Epithelial cell of prostate (primary cell): ENCODE results near the gene PPIL6.

Experiments used
- DNase-seq: peaks from one replicate; pipeline ENCODE4 v3.0.0-alpha.2; 2011; ENCODE audit warnings: low read depth, low spot score
- H3K27ac ChIP-seq: fragments of 450-650 bp; 2 replicates; pipeline ENCODE4 v1.5.1; 2017; ENCODE audit warnings: mild to moderate bottlenecking

PPIL6 gene

GRCh38 chr6:109440331-109441068 is at the start of gene PPIL6, which contains the start of gene SMPD2:
Gene PPIL6, minus strand, starts transcription at chr6:109440628. Its CDS starts 38 bp downstream, at chr6:109440590.
Gene SMPD2, plus strand, starts transcription at chr6:109440724. Its CDS starts 398 bp downstream, at chr6:109441122.
- DNase-seq: no peak
- peak within 1 kb of the TSS; percentile 51 for H3K27ac ChIP-seq

GRCh38 chr6:109488001-109488400 is 47.6 kb upstream of the PPIL6 start:
- no peak for DNase-seq

GRCh38 chr6:109486068-109486467 is 45.6 kb upstream of the PPIL6 start:
- peak; percentile 84 for DNase-seq
- peak overlapping the region; percentile 55 for H3K27ac ChIP-seq

More at GRCh38 chr6:109488001-109488400, 47.6 kb upstream of the PPIL6 start:
- no peak overlapping the region for H3K27ac ChIP-seq

- DNase-seq: no peak
- H3K27ac ChIP-seq: peak overlapping the region; percentile 55
Observed at GRCh38 chr6:109485266-109485935, 45.0 kb upstream of the PPIL6 start.

GRCh38 chr6:109484122-109484521 is 43.7 kb upstream of the PPIL6 start:
- DNase-seq: no peak
- peak overlapping the region; percentile 55 for H3K27ac ChIP-seq

- DNase-seq: no peak
- H3K27ac ChIP-seq: peak overlapping the region; percentile 55
Observed at GRCh38 chr6:109483735-109484057, 43.3 kb upstream of the PPIL6 start.

GRCh38 chr6:109482905-109483734 is 42.7 kb upstream of the PPIL6 start, which contains the start of gene ZBTB24:
Gene ZBTB24, minus strand, starts transcription at chr6:109483219. Its CDS starts 1,193 bp downstream, at chr6:109482026.
- peak within 1 kb of the TSS; percentile 55 for H3K27ac ChIP-seq
- DNase-seq: peak; percentile 56

GRCh38 chr6:109480993-109481480 is 40.6 kb upstream of the PPIL6 start:
- no peak overlapping the region for H3K27ac ChIP-seq
- no peak for DNase-seq

GRCh38 chr6:109478841-109479624 is 38.6 kb upstream of the PPIL6 start:
- no peak for DNase-seq
- H3K27ac ChIP-seq: no peak overlapping the region

- H3K27ac ChIP-seq: no peak overlapping the region
- DNase-seq: no peak
Observed at GRCh38 chr6:109478222-109478805, 37.9 kb upstream of the PPIL6 start.

GRCh38 chr6:109477725-109478124 is 37.3 kb upstream of the PPIL6 start:
- DNase-seq: no peak
- H3K27ac ChIP-seq: no peak overlapping the region

GRCh38 chr6:109477184-109477583 is 36.8 kb upstream of the PPIL6 start:
- no peak overlapping the region for H3K27ac ChIP-seq
- DNase-seq: no peak

- no peak for DNase-seq
- no peak overlapping the region for H3K27ac ChIP-seq
Observed at GRCh38 chr6:109475625-109476024, 35.2 kb upstream of the PPIL6 start.

- no peak overlapping the region for H3K27ac ChIP-seq
- DNase-seq: no peak
Observed at GRCh38 chr6:109474995-109475394, 34.6 kb upstream of the PPIL6 start.

GRCh38 chr6:109473120-109473519 is 32.7 kb upstream of the PPIL6 start:
- H3K27ac ChIP-seq: no peak overlapping the region
- DNase-seq: no peak

GRCh38 chr6:109472132-109472995 is 31.9 kb upstream of the PPIL6 start:
- no peak for DNase-seq
- no peak overlapping the region for H3K27ac ChIP-seq

GRCh38 chr6:109471105-109471810 is 30.8 kb upstream of the PPIL6 start:
- no peak for DNase-seq
- no peak overlapping the region for H3K27ac ChIP-seq
